Endothelial cell (in vitro differentiated cells): Measurements from ENCODE around the gene IGF2. TPM values are rescaled to one million over a fixed set of nuclear protein-coding genes. Genes with fewer than 3 reads are reported as not detected.
"Not testable (repeated sequence)": the region's sequence is repeated elsewhere in the genome, so short reads cannot be mapped to it uniquely, and the experiment has no call there.

Experiments used
- DNase-seq: peaks from one replicate; pipeline ENCODE4 v3.0.0; 2021; ENCODE audit warnings: low spot score
- H3K27ac Mint-ChIP-seq: one replicate; pipeline ENCODE4 v1.8.0; 2021; ENCODE audit warnings: mixed read lengths, inconsistent platforms; ENCODE audit not compliant: unreplicated experiment
- H3K27me3 Mint-ChIP-seq: one replicate; pipeline ENCODE4 v1.8.0; 2021; ENCODE audit warnings: mild to moderate bottlenecking, moderate library complexity, mixed read lengths, inconsistent platforms; ENCODE audit not compliant: unreplicated experiment
- H3K36me3 Mint-ChIP-seq: one replicate; pipeline ENCODE4 v1.8.0; 2021; ENCODE audit warnings: mild to moderate bottlenecking, low read depth, mixed read lengths, inconsistent platforms; ENCODE audit not compliant: unreplicated experiment
- H3K4me1 Mint-ChIP-seq: one replicate; pipeline ENCODE4 v1.8.0; 2021; ENCODE audit warnings: mild to moderate bottlenecking, mixed read lengths, inconsistent platforms; ENCODE audit not compliant: unreplicated experiment
- H3K4me3 Mint-ChIP-seq: one replicate; pipeline ENCODE4 v1.8.0; 2021; ENCODE audit warnings: mild to moderate bottlenecking, mixed read lengths, inconsistent platforms; ENCODE audit not compliant: unreplicated experiment
- H3K9me3 Mint-ChIP-seq: one replicate; pipeline ENCODE4 v1.8.0; 2021; ENCODE audit warnings: mixed read lengths, inconsistent platforms; ENCODE audit not compliant: unreplicated experiment
- CTCF ChIP-seq: fragments of 200-600 bp; sonication (generic); IDR thresholded peaks from one replicate; pipeline ENCODE4 v1.5.0; 2021; ENCODE audit warnings: antibody characterized with exemption; ENCODE audit not compliant: unreplicated experiment
- total RNA-seq: library from RNA; stranded (reverse); fragmentation: NEBNext Ultra II Directional; extraction: Animal tissue kit (Norgen Biotek cat#: 25700); gene quantifications from one replicate; pipeline ENCODE4 v1.2.1, GENCODE V29; 2021; ENCODE audit not compliant: unreplicated experiment

Gene IGF2
- total RNA-seq, 1 donor from 2014 or later, result 2.1 TPM

- TF ChIP-seq CTCF, result no peak
- no peaks in the 10 kb centered on the region for H3K4me1 Mint-ChIP-seq
- no peak overlapping the region for H3K4me3 Mint-ChIP-seq
- H3K27me3 Mint-ChIP-seq, result peaks cover 8% of the 10 kb centered on the region
- no peak overlapping the region for H3K27ac Mint-ChIP-seq
- H3K36me3 Mint-ChIP-seq, result no peaks in the 10 kb centered on the region
- H3K9me3 Mint-ChIP-seq, result no peaks in the 10 kb centered on the region
- DNase-seq, result no peak
Observed at GRCh38 chr11:2180347-2180746, 41.2 kb upstream of the IGF2 start.

- Mint-ChIP-seq H3K36me3 (no peaks in the 10 kb centered on the region), H3K27me3 (peaks cover 8% of the 10 kb centered on the region)
- TF ChIP-seq CTCF, result no peak
Observed at GRCh38 chr11:2179516-2179915, 40.3 kb upstream of the IGF2 start.

GRCh38 chr11:2178906-2179494, 39.8 kb upstream of the IGF2 start:
- Mint-ChIP-seq H3K36me3 (no peaks in the 10 kb centered on the region), H3K4me1 (no peaks in the 10 kb centered on the region), H3K27me3 (peaks cover 8% of the 10 kb centered on the region), H3K9me3 (no peaks in the 10 kb centered on the region), H3K4me3 (no peak overlapping the region), H3K27ac (no peak overlapping the region)
- no peak for TF ChIP-seq CTCF
- DNase-seq, result no peak

More at GRCh38 chr11:2179516-2179915, 40.3 kb upstream of the IGF2 start:
- Mint-ChIP-seq H3K4me3 (no peak overlapping the region), H3K4me1 (no peaks in the 10 kb centered on the region), H3K27ac (no peak overlapping the region), H3K9me3 (no peaks in the 10 kb centered on the region)
- DNase-seq, result no peak

- not testable (repeated sequence) for DNase-seq, H3K27ac Mint-ChIP-seq, H3K4me1 Mint-ChIP-seq
Observed at GRCh38 chr11:2178055-2178773, 39.0 kb upstream of the IGF2 start.

GRCh38 chr11:2177076-2177475, 37.9 kb upstream of the IGF2 start:
- no peaks in the 10 kb centered on the region for H3K4me1 Mint-ChIP-seq
- H3K36me3 Mint-ChIP-seq, result no peaks in the 10 kb centered on the region
- peaks cover 5% of the 10 kb centered on the region for H3K27me3 Mint-ChIP-seq
- no peak for DNase-seq
- no peaks in the 10 kb centered on the region for H3K9me3 Mint-ChIP-seq
- no peak overlapping the region for H3K4me3 Mint-ChIP-seq
- peak overlapping the region; percentile 13 for H3K27ac Mint-ChIP-seq
- TF ChIP-seq CTCF, result no peak

More at GRCh38 chr11:2178055-2178773, 39.0 kb upstream of the IGF2 start:
- H3K27me3 Mint-ChIP-seq, H3K9me3 Mint-ChIP-seq, H3K4me3 Mint-ChIP-seq, H3K36me3 Mint-ChIP-seq: not testable (repeated sequence)
